ENCODE results near the gene PHF1. TPM values are rescaled to one million over a fixed set of nuclear protein-coding genes. Genes with fewer than 3 reads are reported as not detected.
A peak's percentile ranks its signal among the peaks of the same experiment; 100 is the strongest.

PHF1 gene
- total RNA-seq, 4 donors from 2014 or later: 68.5 to 91.5 (median 84.9) TPM

GRCh38 chr6:33390767-33391277, 20.0 kb upstream of the PHF1 start:
- H3K36me3 ChIP-seq: no peaks in the 10 kb centered on the region
- no peaks in the 10 kb centered on the region for H3K9me3 ChIP-seq
- intact Hi-C loops (cut with DNase I): loop anchor here (5.0 to 10.0 kb wide), 3 partner anchors 36 to 184 kb away; partner anchors contain the start of gene ZBTB9
- peak overlapping the region; percentile 87 to 92 (median 90) for H3K27ac ChIP-seq (replicated peaks in 1 of 4)
- TF ChIP-seq POLR2AphosphoS5 (IDR thresholded peaks at IDR 0.05) (no peak), POLR2A (IDR thresholded peaks at IDR 0.05; ENCODE audit: low read depth) (no peak), EP300 (IDR thresholded peaks at IDR 0.05) (no peak), CTCF (IDR thresholded peaks at IDR 0.05) (no peak)
- H3K4me1 ChIP-seq: peaks cover 8 to 15% (median 14%) of the 10 kb centered on the region in 4 donors
- WGBS: 80% methylated on average over 9 of the region's 9 CpGs
- H3K27me3 ChIP-seq: no peaks in the 10 kb centered on the region
- peak overlapping the region; percentile 56 to 69 (median 58) for H3K4me3 ChIP-seq
- no peak for DNase-seq (ENCODE audit: extremely low spot score)

- TF ChIP-seq CTCF (IDR thresholded peaks at IDR 0.05): peak; percentile 97 to 99 (median 98)
- peak; percentile 74 to 99 for TF ChIP-seq POLR2AphosphoS5 (IDR thresholded peaks at IDR 0.05)
- TF ChIP-seq POLR2A (IDR thresholded peaks at IDR 0.05; ENCODE audit: low read depth): no peak
- peak; percentile 12 for TF ChIP-seq EP300 (IDR thresholded peaks at IDR 0.05)
- Histone ChIP-seq H3K36me3 (no peaks in the 10 kb centered on the region), H3K4me1 (peaks cover 8 to 15% (median 14%) of the 10 kb centered on the region in 4 donors), H3K27me3 (no peaks in the 10 kb centered on the region), H3K9me3 (no peaks in the 10 kb centered on the region), H3K4me3 (peak within 1 kb of the TSS; percentile 56 to 69 (median 58)), H3K27ac (replicated peaks in 1 of 4) (peak within 1 kb of the TSS; percentile 87 to 92 (median 90))
- WGBS: under 1% methylated on average over 20 of the region's 67 CpGs
- DNase-seq (ENCODE audit: extremely low spot score): peak; percentile 100
- intact Hi-C loops (cut with DNase I): loop anchor here (5.0 to 10.0 kb wide), 3 partner anchors 36 to 183 kb away; partner anchors contain the start of gene ZBTB9
These were observed 19.4 kb upstream of the PHF1 start, which contains the start of gene KIFC1 for GRCh38 chr6:33391278-33391921. TSS of gene KIFC1 (plus strand) at chr6:33391823. CDS start at chr6:33391986, 163 bp downstream.

- TF ChIP-seq CTCF (IDR thresholded peaks at IDR 0.05): no peak
- Histone ChIP-seq H3K27me3 (no peaks in the 10 kb centered on the region), H3K4me3 (peak overlapping the region; percentile 56 to 69 (median 58)), H3K36me3 (no peaks in the 10 kb centered on the region), H3K27ac (replicated peaks in 1 of 4) (peak overlapping the region; percentile 87 to 92 (median 90)), H3K4me1 (peaks cover 8 to 15% (median 14%) of the 10 kb centered on the region in 4 donors), H3K9me3 (no peaks in the 10 kb centered on the region)
- DNase-seq (ENCODE audit: extremely low spot score): no peak
- intact Hi-C loops (cut with DNase I): loop anchor here (5.0 to 10.0 kb wide), 3 partner anchors 35 to 183 kb away; partner anchors contain the start of gene ZBTB9
- 1% methylated on average over 19 of the region's 31 CpGs for WGBS
These were observed 18.8 kb upstream of the PHF1 start for GRCh38 chr6:33391922-33392594.

- H3K4me1 ChIP-seq: peaks cover 8 to 15% (median 14%) of the 10 kb centered on the region in 4 donors
- 52% methylated on average over 5 of the region's 5 CpGs for WGBS
- no peaks in the 10 kb centered on the region for H3K27me3 ChIP-seq
- intact Hi-C loops (cut with DNase I): loop anchor here (5.0 to 10.0 kb wide), 3 partner anchors 35 to 182 kb away; partner anchors contain the start of gene ZBTB9
- no peak for DNase-seq (ENCODE audit: extremely low spot score)
- H3K27ac ChIP-seq (replicated peaks in 1 of 4): no peak overlapping the region
- no peak overlapping the region for H3K4me3 ChIP-seq
- no peaks in the 10 kb centered on the region for H3K9me3 ChIP-seq
- TF ChIP-seq EP300 (IDR thresholded peaks at IDR 0.05) (no peak), CTCF (IDR thresholded peaks at IDR 0.05) (no peak)
- no peaks in the 10 kb centered on the region for H3K36me3 ChIP-seq
These were observed 18.2 kb upstream of the PHF1 start for GRCh38 chr6:33392595-33392948.

Data from esophagus muscularis mucosa (tissue), 4 donors.